ENCODE measurements around the gene DBN1. TPM values are rescaled to one million over a fixed set of nuclear protein-coding genes. Genes with fewer than 3 reads are reported as not detected.

Gene DBN1
- total RNA-seq, 1 experiment from 2014 or later = 218 TPM

DNA sequence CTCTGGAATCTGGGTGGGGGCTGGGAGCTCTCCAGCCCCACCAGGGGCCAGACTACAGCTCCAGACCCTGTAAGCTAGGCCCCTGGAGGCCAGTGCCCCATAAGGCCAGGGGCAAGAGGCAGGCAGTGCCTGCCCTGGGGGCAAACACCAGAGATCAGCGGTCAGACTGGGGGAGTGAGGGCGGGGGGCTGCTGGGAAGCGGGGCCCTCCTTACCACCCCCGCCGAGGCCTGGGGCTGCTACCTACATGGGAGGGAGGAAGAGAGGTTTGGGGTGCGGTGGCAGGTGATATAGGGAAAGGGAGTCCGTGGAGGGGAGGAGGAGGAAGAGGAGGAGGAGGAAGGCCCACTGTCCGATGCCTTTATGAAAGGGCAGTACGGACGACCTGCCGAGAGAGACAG lies 14.1 kb downstream of the DBN1 start:
- peaks cover 12% of the 10 kb centered on the region for H3K4me1 Mint-ChIP-seq (ENCODE audit: low read depth, unreplicated experiment)
- BruUV-seq (replicated peaks) = no TSS peak
- H3K4me3 Mint-ChIP-seq (ENCODE audit: low read depth, unreplicated experiment) = no peak overlapping the region
- H3K27me3 Mint-ChIP-seq (ENCODE audit: unreplicated experiment) = no peaks in the 10 kb centered on the region
- no peak for DNase-seq
- intact Hi-C loops (cut with micrococcal nuclease; ENCODE audit: unreplicated experiment) = loop anchor here (10.0 kb wide), 1 partner anchor 345 kb away; no protein-coding TSS in a partner anchor
- H3K36me3 Mint-ChIP-seq (ENCODE audit: insufficient read depth, unreplicated experiment) = peaks cover 94% of the 10 kb centered on the region
- TF ChIP-seq, protein P1, sequence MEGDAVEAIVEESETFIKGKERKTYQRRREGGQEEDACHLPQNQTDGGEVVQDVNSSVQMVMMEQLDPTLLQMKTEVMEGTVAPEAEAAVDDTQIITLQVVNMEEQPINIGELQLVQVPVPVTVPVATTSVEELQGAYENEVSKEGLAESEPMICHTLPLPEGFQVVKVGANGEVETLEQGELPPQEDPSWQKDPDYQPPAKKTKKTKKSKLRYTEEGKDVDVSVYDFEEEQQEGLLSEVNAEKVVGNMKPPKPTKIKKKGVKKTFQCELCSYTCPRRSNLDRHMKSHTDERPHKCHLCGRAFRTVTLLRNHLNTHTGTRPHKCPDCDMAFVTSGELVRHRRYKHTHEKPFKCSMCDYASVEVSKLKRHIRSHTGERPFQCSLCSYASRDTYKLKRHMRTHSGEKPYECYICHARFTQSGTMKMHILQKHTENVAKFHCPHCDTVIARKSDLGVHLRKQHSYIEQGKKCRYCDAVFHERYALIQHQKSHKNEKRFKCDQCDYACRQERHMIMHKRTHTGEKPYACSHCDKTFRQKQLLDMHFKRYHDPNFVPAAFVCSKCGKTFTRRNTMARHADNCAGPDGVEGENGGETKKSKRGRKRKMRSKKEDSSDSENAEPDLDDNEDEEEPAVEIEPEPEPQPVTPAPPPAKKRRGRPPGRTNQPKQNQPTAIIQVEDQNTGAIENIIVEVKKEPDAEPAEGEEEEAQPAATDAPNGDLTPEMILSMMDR (IDR thresholded peaks at IDR 0.05; ENCODE audit: unreplicated experiment) = no peak
- H3K27ac Mint-ChIP-seq (ENCODE audit: unreplicated experiment) = no peak overlapping the region
- CTCF ChIA-PET = no interaction called here
- H3K9me3 Mint-ChIP-seq (ENCODE audit: low read depth, unreplicated experiment) = no peaks in the 10 kb centered on the region

DNA sequence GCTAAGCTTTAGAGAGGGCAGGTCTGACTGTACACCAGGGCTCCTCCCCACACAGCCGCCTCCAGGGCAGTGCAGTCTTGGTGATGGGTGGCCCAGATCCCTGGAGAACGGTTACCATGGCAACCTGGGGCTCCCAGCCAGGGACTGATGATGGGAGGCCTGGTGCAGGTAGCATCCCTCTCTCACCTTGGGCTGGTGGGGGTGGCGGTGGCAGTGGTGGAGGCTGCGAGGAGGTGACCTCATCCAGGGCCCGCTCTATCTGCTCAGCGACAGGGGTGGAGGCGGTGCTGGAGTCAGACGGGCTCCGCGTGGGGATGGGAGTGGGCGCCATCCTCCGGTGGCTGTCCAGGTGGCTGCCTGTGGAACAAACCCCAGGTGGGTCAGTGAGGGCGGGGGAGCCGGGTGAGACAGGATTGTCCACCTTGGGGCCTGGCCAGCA lies 14.5 kb downstream of the DBN1 start:
- H3K36me3 Mint-ChIP-seq (ENCODE audit: insufficient read depth, unreplicated experiment) = peaks cover 94% of the 10 kb centered on the region
- no peak overlapping the region for H3K4me3 Mint-ChIP-seq (ENCODE audit: low read depth, unreplicated experiment)
- intact Hi-C loops (cut with micrococcal nuclease; ENCODE audit: unreplicated experiment) = loop anchor here (10.0 kb wide), 1 partner anchor 344 kb away; no protein-coding TSS in a partner anchor
- H3K27me3 Mint-ChIP-seq (ENCODE audit: unreplicated experiment) = no peaks in the 10 kb centered on the region
- peak; percentile 50 for DNase-seq
- peaks cover 15% of the 10 kb centered on the region for H3K4me1 Mint-ChIP-seq (ENCODE audit: low read depth, unreplicated experiment)
- no peaks in the 10 kb centered on the region for H3K9me3 Mint-ChIP-seq (ENCODE audit: low read depth, unreplicated experiment)
- no peak overlapping the region for H3K27ac Mint-ChIP-seq (ENCODE audit: unreplicated experiment)
- TF ChIP-seq, protein P1 (IDR thresholded peaks at IDR 0.05; ENCODE audit: unreplicated experiment) = no peak
- CTCF ChIA-PET = no interaction called here
- no TSS peak for BruUV-seq (replicated peaks)

- H3K4me1 Mint-ChIP-seq (ENCODE audit: low read depth, unreplicated experiment) = peaks cover 24% of the 10 kb centered on the region
- H3K9me3 Mint-ChIP-seq (ENCODE audit: low read depth, unreplicated experiment) = no peaks in the 10 kb centered on the region
- CTCF ChIA-PET = interaction anchor here (0.8 to 5.1 kb wide), 11 partner anchors 11 to 146 kb away, joined by 3 to 80 read pairs (median 4); partner anchors contain the start of gene PDLIM7
- H3K27ac Mint-ChIP-seq (ENCODE audit: unreplicated experiment) = peak overlapping the region; percentile 44
- BruUV-seq (replicated peaks) = no TSS peak
- no peak overlapping the region for H3K4me3 Mint-ChIP-seq (ENCODE audit: low read depth, unreplicated experiment)
- intact Hi-C loops (cut with micrococcal nuclease; ENCODE audit: unreplicated experiment) = loop anchor here (2.0 to 10.0 kb wide), 2 partner anchors 39 to 343 kb away; partner anchors contain the start of gene PDLIM7
- H3K36me3 Mint-ChIP-seq (ENCODE audit: insufficient read depth, unreplicated experiment) = peaks cover 94% of the 10 kb centered on the region
- no peak for DNase-seq
- TF ChIP-seq, protein P1 (IDR thresholded peaks at IDR 0.05; ENCODE audit: unreplicated experiment) = peak; percentile 2
- no peaks in the 10 kb centered on the region for H3K27me3 Mint-ChIP-seq (ENCODE audit: unreplicated experiment)
These were observed 15.4 kb downstream of the DBN1 start for GRCh38 chr5:177457852-177458681.

DNA sequence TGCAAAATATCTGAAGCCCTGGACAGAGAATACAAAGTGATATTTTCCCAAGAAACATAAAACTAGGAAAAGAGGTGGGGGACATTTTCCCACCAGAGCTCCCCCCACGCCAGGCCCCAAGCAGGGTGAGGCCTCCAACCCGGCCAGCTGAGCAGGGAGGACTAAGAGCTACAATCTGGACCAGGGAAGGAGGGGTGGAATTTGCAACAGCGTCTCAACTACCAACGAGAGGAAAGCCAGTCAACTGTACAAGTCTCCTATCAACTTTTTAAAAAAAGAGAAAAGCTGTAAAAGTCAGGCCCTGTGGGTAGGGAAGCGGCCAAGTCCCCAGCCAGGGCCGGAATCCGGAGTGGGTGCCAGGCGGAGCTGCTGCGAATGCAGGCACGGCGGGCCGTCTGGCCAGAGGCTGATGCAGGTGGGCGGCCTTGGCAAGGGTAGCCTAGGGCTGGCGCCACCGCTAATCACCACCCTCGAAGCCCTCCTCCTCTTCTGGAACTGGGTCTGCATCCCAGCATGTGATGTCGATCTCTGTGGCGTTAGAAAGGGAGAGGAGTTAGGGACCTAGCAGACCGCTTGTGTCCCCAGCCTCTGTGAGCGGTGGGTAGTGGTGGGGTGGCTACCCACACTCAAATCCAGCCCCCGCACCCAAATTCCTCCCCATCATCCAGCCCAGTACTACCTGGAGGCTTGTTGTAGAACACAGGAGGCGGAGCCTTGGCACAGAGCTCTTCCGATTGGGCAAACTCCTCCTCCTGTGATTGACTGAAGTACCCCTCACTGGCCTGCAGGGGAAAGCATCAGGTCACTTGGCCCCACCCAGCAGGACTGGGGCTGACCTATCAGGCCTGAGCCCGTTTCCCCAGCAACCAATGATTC lies 16.2 kb downstream of the DBN1 start:
- Mint-ChIP-seq H3K4me3 (ENCODE audit: low read depth, unreplicated experiment) (peak overlapping the region; percentile 77), H3K27ac (ENCODE audit: unreplicated experiment) (peak overlapping the region; percentile 80), H3K27me3 (ENCODE audit: unreplicated experiment) (no peaks in the 10 kb centered on the region), H3K4me1 (ENCODE audit: low read depth, unreplicated experiment) (peaks cover 33% of the 10 kb centered on the region), H3K9me3 (ENCODE audit: low read depth, unreplicated experiment) (no peaks in the 10 kb centered on the region), H3K36me3 (ENCODE audit: insufficient read depth, unreplicated experiment) (peaks cover 93% of the 10 kb centered on the region)
- intact Hi-C loops (cut with micrococcal nuclease; ENCODE audit: unreplicated experiment) = loop anchor here (2.0 to 10.0 kb wide), 2 partner anchors 40 to 342 kb away; partner anchors contain the start of gene PDLIM7
- TF ChIP-seq, protein P1 (IDR thresholded peaks at IDR 0.05; ENCODE audit: unreplicated experiment) = peak; percentile 61
- DNase-seq = peak; percentile 93
- TSS peak; percentile 9 for BruUV-seq (replicated peaks)
- CTCF ChIA-PET = interaction anchor here (0.8 to 5.1 kb wide), 12 partner anchors 12 to 145 kb away, joined by 3 to 80 read pairs (median 4); partner anchors contain the start of gene PDLIM7
